OCI-LY1 (cell line): Measurements from ENCODE around the gene IRX1.

Experiments
- CTCF ChIP-seq: fragments of 200-600 bp; sonication (generic), shearing (Covaris generic); IDR thresholded peaks from 2 replicates; pipeline ENCODE4 v1.5.1; 2017; ENCODE audit warnings: mild to moderate bottlenecking, antibody characterized with exemption, low read length, moderate library complexity, mixed read lengths
- EZH2 ChIP-seq: fragments of 200-600 bp; sonication (generic), shearing (Covaris generic); IDR thresholded peaks from 2 replicates; pipeline ENCODE4 v1.8.0; 2017; ENCODE audit warnings: borderline replicate concordance, mixed run types, mild to moderate bottlenecking, antibody characterized with exemption, low read length, moderate library complexity, mixed read lengths

GRCh38 chr5:3622961-3623360, 27.3 kb downstream of the IRX1 start:
- TF ChIP-seq CTCF = no peak
- TF ChIP-seq EZH2 = no peak
